ENCODE results near the gene ATP6V1E1. TPM values are rescaled to one million over a fixed set of nuclear protein-coding genes. Genes with fewer than 3 reads are reported as not detected.

Gene ATP6V1E1
- total and polyA plus RNA-seq, 10 of the 15 experiments (the other 5 are each of a cell fraction or from before 2014, with no cell fraction given): 66.7 to 128 (median 87.9) TPM

GRCh38 chr22:17628406-17629172, at the start of gene ATP6V1E1 (continued):
- TF ChIP-seq, protein P1, sequence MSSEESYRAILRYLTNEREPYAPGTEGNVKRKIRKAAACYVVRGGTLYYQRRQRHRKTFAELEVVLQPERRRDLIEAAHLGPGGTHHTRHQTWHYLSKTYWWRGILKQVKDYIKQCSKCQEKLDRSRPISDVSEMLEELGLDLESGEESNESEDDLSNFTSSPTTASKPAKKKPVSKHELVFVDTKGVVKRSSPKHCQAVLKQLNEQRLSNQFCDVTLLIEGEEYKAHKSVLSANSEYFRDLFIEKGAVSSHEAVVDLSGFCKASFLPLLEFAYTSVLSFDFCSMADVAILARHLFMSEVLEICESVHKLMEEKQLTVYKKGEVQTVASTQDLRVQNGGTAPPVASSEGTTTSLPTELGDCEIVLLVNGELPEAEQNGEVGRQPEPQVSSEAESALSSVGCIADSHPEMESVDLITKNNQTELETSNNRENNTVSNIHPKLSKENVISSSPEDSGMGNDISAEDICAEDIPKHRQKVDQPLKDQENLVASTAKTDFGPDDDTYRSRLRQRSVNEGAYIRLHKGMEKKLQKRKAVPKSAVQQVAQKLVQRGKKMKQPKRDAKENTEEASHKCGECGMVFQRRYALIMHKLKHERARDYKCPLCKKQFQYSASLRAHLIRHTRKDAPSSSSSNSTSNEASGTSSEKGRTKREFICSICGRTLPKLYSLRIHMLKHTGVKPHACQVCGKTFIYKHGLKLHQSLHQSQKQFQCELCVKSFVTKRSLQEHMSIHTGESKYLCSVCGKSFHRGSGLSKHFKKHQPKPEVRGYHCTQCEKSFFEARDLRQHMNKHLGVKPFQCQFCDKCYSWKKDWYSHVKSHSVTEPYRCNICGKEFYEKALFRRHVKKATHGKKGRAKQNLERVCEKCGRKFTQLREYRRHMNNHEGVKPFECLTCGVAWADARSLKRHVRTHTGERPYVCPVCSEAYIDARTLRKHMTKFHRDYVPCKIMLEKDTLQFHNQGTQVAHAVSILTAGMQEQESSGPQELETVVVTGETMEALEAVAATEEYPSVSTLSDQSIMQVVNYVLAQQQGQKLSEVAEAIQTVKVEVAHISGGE (CRISPR knock-in tag; IDR thresholded peaks at IDR 0.05): no peak
- TF ChIP-seq ETV6 (conservative IDR thresholded peaks at IDR 0.05 in 1 of 2, IDR thresholded peaks at IDR 0.05 in 1 of 2; ENCODE audit: borderline replicate concordance in 1 of 2, low read depth in 1 of 2) (no peak), KAT2A (conservative IDR thresholded peaks at IDR 0.05; ENCODE audit: control insufficient read depth, low read depth, low read length) (no peak), CBX3 (IDR thresholded peaks at IDR 0.05; ENCODE audit: borderline replicate concordance, low read depth) (no peak), RFX5 (IDR thresholded peaks at IDR 0.05; ENCODE audit: low read depth, low read length) (no peak), ZNF274 (IDR thresholded peaks at IDR 0.05; ENCODE audit: insufficient read depth, insufficient read length) (no peak), ASH2L (IDR thresholded peaks at IDR 0.05; ENCODE audit: borderline replicate concordance, low read depth) (peak; percentile 69; the same call in 1 of the 2 replicates), ZNF622 (IDR thresholded peaks at IDR 0.05) (no peak), ZNF217 (IDR thresholded peaks at IDR 0.05) (no peak), IRF4 (IDR thresholded peaks at IDR 0.05; ENCODE audit: low read depth, low read length) (no peak), ZNF592 (IDR thresholded peaks at IDR 0.05) (no peak), HDGF (IDR thresholded peaks at IDR 0.05) (no peak), JUND (IDR thresholded peaks at IDR 0.05; ENCODE audit: low read depth, low read length) (no peak), PRDM15 (CRISPR knock-in tag; IDR thresholded peaks at IDR 0.05) (no peak)
- TF ChIP-seq, protein P2, sequence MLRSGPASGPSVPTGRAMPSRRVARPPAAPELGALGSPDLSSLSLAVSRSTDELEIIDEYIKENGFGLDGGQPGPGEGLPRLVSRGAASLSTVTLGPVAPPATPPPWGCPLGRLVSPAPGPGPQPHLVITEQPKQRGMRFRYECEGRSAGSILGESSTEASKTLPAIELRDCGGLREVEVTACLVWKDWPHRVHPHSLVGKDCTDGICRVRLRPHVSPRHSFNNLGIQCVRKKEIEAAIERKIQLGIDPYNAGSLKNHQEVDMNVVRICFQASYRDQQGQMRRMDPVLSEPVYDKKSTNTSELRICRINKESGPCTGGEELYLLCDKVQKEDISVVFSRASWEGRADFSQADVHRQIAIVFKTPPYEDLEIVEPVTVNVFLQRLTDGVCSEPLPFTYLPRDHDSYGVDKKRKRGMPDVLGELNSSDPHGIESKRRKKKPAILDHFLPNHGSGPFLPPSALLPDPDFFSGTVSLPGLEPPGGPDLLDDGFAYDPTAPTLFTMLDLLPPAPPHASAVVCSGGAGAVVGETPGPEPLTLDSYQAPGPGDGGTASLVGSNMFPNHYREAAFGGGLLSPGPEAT (IDR thresholded peaks at IDR 0.05; ENCODE audit: low read depth): peak; percentile 79

All from GM12878 (cell line).